ENCODE data around the gene DNAJC15. TPM values are rescaled to one million over a fixed set of nuclear protein-coding genes. Genes with fewer than 3 reads are reported as not detected.
"Not testable (repeated sequence)": the region's sequence is repeated elsewhere in the genome, so short reads cannot be mapped to it uniquely, and the experiment has no call there.

DNAJC15 gene
- total RNA-seq, 3 donors from 2014 or later = 9.2 to 14.4 (median 12.9) TPM

DNA sequence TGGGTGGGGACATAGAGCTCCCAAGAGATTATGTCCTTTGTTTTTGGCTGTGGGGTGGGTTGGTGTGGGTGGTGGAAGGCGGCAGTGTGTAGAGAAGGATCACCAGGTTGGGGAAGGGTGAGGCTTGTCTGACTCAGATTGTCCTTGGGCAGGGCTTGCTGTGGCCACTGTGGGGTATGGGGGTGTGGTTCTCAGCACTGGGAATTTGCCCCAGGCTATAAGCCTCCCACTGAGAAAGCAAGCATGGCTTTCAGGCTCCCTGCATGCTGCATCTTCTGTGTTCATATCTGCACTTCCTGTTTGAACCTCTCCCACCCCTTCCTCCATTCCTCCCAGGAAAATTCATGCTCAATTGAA is 34.9 kb downstream of the DNAJC15 start:
- intact Hi-C loops (cut with DNase I; ENCODE audit: low total_unique reads) = no loop called here
- no peak for DNase-seq (ENCODE audit: low spot score in 2 of 2)

DNA sequence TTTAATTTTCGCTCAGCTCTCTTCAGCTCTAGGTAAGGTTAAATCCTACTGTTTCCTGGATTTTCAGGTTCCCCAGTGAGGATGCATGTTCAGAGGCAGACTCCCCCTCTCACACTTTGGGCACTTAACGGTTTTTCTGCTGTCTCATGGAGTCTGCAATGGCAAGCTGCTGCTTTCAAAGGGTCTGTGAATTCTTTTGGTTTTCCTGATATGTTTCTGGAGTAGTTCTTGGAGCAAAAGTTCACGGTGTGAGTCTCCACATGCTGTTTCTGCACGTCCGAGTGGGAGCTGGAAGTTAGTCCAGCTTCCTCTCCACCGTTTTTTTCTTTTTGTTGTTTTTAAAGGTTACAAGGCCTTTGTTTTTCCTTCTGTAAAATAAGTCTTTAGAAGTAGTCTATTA is 35.4 kb downstream of the DNAJC15 start:
- Histone ChIP-seq H3K9me3 (no peaks in the 10 kb centered on the region), H3K27me3 (no peaks in the 10 kb centered on the region), H3K4me3 (no peak overlapping the region), H3K4me1 (peaks cover 0 to 6% of the 10 kb centered on the region in 2 donors), H3K36me3 (no peaks in the 10 kb centered on the region), H3K27ac (peak overlapping the region; percentile 29 to 41)
- intact Hi-C loops (cut with DNase I; ENCODE audit: low total_unique reads) = no loop called here
- TF ChIP-seq POLR2A (IDR thresholded peaks at IDR 0.05) (no peak), POLR2AphosphoS5 (IDR thresholded peaks at IDR 0.05) (no peak)
- TF ChIP-seq, protein P1, sequence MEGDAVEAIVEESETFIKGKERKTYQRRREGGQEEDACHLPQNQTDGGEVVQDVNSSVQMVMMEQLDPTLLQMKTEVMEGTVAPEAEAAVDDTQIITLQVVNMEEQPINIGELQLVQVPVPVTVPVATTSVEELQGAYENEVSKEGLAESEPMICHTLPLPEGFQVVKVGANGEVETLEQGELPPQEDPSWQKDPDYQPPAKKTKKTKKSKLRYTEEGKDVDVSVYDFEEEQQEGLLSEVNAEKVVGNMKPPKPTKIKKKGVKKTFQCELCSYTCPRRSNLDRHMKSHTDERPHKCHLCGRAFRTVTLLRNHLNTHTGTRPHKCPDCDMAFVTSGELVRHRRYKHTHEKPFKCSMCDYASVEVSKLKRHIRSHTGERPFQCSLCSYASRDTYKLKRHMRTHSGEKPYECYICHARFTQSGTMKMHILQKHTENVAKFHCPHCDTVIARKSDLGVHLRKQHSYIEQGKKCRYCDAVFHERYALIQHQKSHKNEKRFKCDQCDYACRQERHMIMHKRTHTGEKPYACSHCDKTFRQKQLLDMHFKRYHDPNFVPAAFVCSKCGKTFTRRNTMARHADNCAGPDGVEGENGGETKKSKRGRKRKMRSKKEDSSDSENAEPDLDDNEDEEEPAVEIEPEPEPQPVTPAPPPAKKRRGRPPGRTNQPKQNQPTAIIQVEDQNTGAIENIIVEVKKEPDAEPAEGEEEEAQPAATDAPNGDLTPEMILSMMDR (IDR thresholded peaks at IDR 0.05) = no peak
- DNase-seq (ENCODE audit: low spot score in 2 of 2) = no peak

More for the DNA sequence above, 34.9 kb downstream of the DNAJC15 start:
- peak overlapping the region; percentile 29 to 41 for H3K27ac ChIP-seq
- TF ChIP-seq POLR2A (IDR thresholded peaks at IDR 0.05) = no peak
- H3K36me3 ChIP-seq = no peaks in the 10 kb centered on the region
- no peaks in the 10 kb centered on the region for H3K9me3 ChIP-seq
- no peaks in the 10 kb centered on the region for H3K27me3 ChIP-seq
- H3K4me1 ChIP-seq = peaks cover 0 to 6% of the 10 kb centered on the region in 2 donors
- H3K4me3 ChIP-seq = no peak overlapping the region

DNA sequence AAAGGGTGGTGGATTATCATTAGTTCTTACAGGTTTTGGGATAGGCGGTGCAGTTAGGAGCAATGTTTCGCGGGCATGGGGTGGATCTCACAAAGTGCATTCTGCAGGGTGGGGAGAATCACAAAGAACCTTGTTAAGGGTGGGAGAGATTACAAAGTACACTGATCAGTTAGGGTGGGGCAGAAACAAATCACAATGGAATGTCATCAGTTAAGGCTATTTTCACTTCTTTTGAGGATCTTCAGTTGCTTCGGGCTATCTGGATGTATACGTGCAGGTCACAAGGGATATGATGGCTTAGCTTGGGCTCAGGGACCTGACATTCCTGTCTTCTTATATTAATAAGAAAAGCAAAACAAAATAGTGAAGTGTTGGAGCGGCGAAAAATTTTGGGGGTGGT is 36.4 kb downstream of the DNAJC15 start:
- H3K4me1 ChIP-seq; intact Hi-C loops (cut with DNase I; ENCODE audit: low total_unique reads): not testable (repeated sequence)

DNA sequence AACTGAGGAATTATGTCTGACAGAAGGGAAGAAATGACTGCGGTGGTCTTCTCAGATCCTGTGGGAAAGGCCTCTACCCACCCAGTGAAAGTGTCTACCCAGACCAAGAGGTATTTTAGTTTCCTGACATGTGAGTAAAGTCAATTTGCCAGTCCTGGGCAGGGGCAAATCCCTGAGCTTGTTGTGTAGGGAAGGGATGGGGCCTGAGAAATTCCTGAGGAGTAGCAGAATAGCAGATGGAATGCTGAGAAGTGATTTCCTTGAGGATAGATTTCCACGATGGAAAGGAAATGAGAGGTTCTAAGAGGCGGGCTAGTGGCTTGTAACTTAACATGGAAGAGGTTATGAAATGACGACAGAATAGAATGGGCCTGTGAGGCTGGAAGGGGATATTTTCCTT is 37.4 kb downstream of the DNAJC15 start:
- H3K4me3 ChIP-seq; H3K9me3 ChIP-seq; intact Hi-C loops (cut with DNase I; ENCODE audit: low total_unique reads); H3K36me3 ChIP-seq; H3K27me3 ChIP-seq; DNase-seq (ENCODE audit: low spot score in 2 of 2); H3K4me1 ChIP-seq; H3K27ac ChIP-seq: not testable (repeated sequence)

More for the DNA sequence above, 36.4 kb downstream of the DNAJC15 start:
- H3K27me3 ChIP-seq; H3K4me3 ChIP-seq; H3K27ac ChIP-seq; DNase-seq (ENCODE audit: low spot score in 2 of 2); H3K9me3 ChIP-seq; H3K36me3 ChIP-seq: not testable (repeated sequence)

DNA sequence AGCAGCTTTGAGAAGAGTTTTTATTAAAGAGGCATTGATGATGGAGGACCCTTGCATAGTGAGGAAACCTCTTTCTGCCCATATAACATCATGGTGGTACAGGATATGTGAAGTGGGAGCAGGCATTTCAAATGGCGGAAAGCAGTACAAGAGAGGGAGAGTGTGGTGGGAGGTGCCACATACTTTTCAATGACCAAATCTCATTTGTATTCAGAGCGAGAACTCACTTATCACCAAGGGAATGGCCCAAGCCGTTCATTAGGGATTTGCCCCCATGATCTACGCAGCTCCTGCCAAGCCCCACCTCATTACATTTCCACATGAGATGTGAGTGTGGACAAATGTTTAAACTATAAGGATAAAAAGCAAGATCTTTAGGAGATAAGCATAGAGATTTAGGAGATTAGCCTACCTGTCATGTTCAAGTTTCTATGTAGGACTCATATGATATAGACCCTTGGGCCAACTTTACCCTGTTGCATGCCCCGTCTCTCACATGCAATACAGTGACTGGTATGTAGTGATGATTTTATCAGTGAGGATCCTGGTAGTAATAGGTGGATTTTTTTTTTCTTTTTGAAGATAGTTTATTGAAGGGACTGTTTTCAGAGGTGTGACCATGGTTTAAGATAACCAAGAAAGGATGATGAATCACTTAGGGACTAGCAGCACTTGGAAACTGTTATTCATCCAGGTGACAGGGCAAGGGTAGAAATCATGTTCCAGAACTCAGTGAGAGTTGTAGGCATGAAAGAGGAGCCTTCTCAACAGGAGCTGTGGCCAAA is 38.3 kb downstream of the DNAJC15 start:
- DNase-seq (ENCODE audit: low spot score in 2 of 2) = no peak
- Histone ChIP-seq H3K4me3 (no peak overlapping the region), H3K36me3 (no peaks in the 10 kb centered on the region), H3K4me1 (peaks cover 0 to 6% of the 10 kb centered on the region in 2 donors), H3K27ac (no peak overlapping the region), H3K9me3 (no peaks in the 10 kb centered on the region), H3K27me3 (no peaks in the 10 kb centered on the region)
- TF ChIP-seq POLR2AphosphoS5 (IDR thresholded peaks at IDR 0.05) = no peak
- TF ChIP-seq, protein P1 (IDR thresholded peaks at IDR 0.05) = no peak
- TF ChIP-seq POLR2A (IDR thresholded peaks at IDR 0.05) = no peak
- intact Hi-C loops (cut with DNase I; ENCODE audit: low total_unique reads) = no loop called here

DNA sequence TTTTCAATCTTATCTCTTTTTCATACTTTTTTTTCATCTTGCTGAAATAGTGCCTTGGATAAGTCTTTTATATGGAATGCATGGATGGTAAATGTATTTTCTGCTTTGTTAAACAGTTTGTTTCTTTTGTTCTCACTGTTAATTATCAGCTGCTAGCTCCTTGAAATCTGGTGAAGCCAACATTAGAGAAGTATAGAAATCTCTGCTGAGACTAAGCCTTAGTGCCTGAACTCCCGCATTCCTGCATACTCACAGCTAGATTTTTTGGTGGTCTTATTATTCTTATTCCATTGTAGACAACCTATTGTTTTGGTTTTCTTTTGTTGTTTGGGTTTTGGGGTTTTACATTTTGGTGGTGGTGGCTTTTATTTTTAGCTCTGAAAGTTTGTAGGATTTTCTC is 48.4 kb downstream of the DNAJC15 start:
- Histone ChIP-seq H3K27me3 (no peaks in the 10 kb centered on the region), H3K4me3 (no peak overlapping the region), H3K9me3 (no peaks in the 10 kb centered on the region), H3K36me3 (no peaks in the 10 kb centered on the region), H3K4me1 (no peaks in the 10 kb centered on the region), H3K27ac (no peak overlapping the region)
- no peak for TF ChIP-seq POLR2A (IDR thresholded peaks at IDR 0.05)
- TF ChIP-seq, protein P1 (IDR thresholded peaks at IDR 0.05) = no peak
- no peak for TF ChIP-seq POLR2AphosphoS5 (IDR thresholded peaks at IDR 0.05)
- DNase-seq (ENCODE audit: low spot score in 2 of 2) = no peak
- intact Hi-C loops (cut with DNase I; ENCODE audit: low total_unique reads) = no loop called here
